ENCODE results near the gene NOD2. TPM values are rescaled to one million over a fixed set of nuclear protein-coding genes. Genes with fewer than 3 reads are reported as not detected.

The NOD2 gene
- total RNA-seq, 1 experiment from 2014 or later = 0.17 TPM

GRCh38 chr16:50684823-50685461 lies 8.5 kb upstream of the NOD2 start:
- H3K79me1 ChIP-seq (ENCODE audit: insufficient read depth, low read depth, low read length, poor library complexity, severe bottlenecking) = no peaks in the 10 kb centered on the region
- H3K4me2 ChIP-seq (ENCODE audit: insufficient read depth, insufficient read length, low read length) = no peak overlapping the region
- H3K9ac ChIP-seq (ENCODE audit: extremely low read depth, insufficient read length, low read length) = no peak overlapping the region
- no peaks in the 10 kb centered on the region for H3K9me3 ChIP-seq (ENCODE audit: control insufficient read depth, low read depth, low read length)
- Mint-ChIP-seq H3K36me3 (ENCODE audit: insufficient read depth in 1 of 3, low read depth in 3 of 3) (no peaks in the 10 kb centered on the region), H3K9me3 (no peaks in the 10 kb centered on the region), H3K4me3 (no peak overlapping the region), H3K4me1 (peaks cover 0 to 3% of the 10 kb centered on the region in 2 experiments; a peak in 1 of 4 replicates), H3K27me3 (ENCODE audit: low read depth) (peaks cover 5% of the 10 kb centered on the region), H3K27ac (no peak overlapping the region)
- H3K23ac ChIP-seq (ENCODE audit: insufficient read length, low read depth, low read length) = no peak overlapping the region
- TF ChIP-seq CTCF (conservative IDR thresholded peaks at IDR 0.05) = no peak
- H2BK20ac ChIP-seq (ENCODE audit: low read depth, low read length, poor library complexity, severe bottlenecking) = no peak overlapping the region
- no peak overlapping the region for H2BK12ac ChIP-seq (ENCODE audit: insufficient read length, low read depth, low read length)
- no peak overlapping the region for H4K91ac ChIP-seq (ENCODE audit: insufficient read length, low read depth, low read length)
- no peak overlapping the region for H3K56ac ChIP-seq (ENCODE audit: insufficient read length, low read depth, low read length)
- H3K23me2 ChIP-seq (ENCODE audit: insufficient read length, low read depth, low read length, poor library complexity, severe bottlenecking) = no peaks in the 10 kb centered on the region
- DNase-seq = no peak
- H3K27ac ChIP-seq (ENCODE audit: insufficient read length, low read depth, low read length) = no peak overlapping the region
- no peaks in the 10 kb centered on the region for H3K4me1 ChIP-seq (ENCODE audit: insufficient read depth, low read length)
- H3K79me2 ChIP-seq (ENCODE audit: insufficient read depth, low read length) = no peaks in the 10 kb centered on the region
- no peak overlapping the region for H2AFZ ChIP-seq (ENCODE audit: low read length)
- H3K4ac ChIP-seq (ENCODE audit: low read depth, low read length) = no peak overlapping the region
- no peaks in the 10 kb centered on the region for H4K20me1 ChIP-seq (ENCODE audit: control insufficient read depth, insufficient read depth, insufficient read length)
- no peak overlapping the region for H2BK5ac ChIP-seq (ENCODE audit: insufficient read length, low read length)
- H4K8ac ChIP-seq (replicated peaks; ENCODE audit: insufficient read length, low read depth, low read length) = no peak overlapping the region
- H3K27me3 ChIP-seq (ENCODE audit: insufficient read depth, low read length) = no peaks in the 10 kb centered on the region
- WGBS (ENCODE audit: extremely low coverage, insufficient read length, low lambda C conversion rate) = no CpG with 5 or more reads among the region's 11 CpGs
- no peak overlapping the region for H3K18ac ChIP-seq (ENCODE audit: insufficient read length, low read depth, low read length)
- H2BK120ac ChIP-seq (ENCODE audit: low read depth, low read length, poor library complexity, severe bottlenecking) = no peak overlapping the region
- no peak overlapping the region for H3K14ac ChIP-seq (ENCODE audit: insufficient read depth, low read length)
- H4K5ac ChIP-seq (ENCODE audit: insufficient read length, low read depth, low read length) = no peak overlapping the region
- no peak overlapping the region for H2BK15ac ChIP-seq (ENCODE audit: low read depth, low read length)
- H3T11ph ChIP-seq (ENCODE audit: low read length) = no peak overlapping the region
- H2AK5ac ChIP-seq (ENCODE audit: insufficient read length, low read length) = no peak overlapping the region

Data from H9 (cell line).